Stimulated activated effector memory CD8-positive, alpha-beta T cell treated with anti-CD3 and anti-CD28 coated beads, Interleukin-12 subunit alpha, Interleukin-12 subunit beta, amount 100 ng/mL, for 72 hours (primary cell): Measurements from ENCODE around the gene PDZD7.
A peak's percentile ranks its signal among the peaks of the same experiment; 100 is the strongest.

Experiments
- ATAC-seq: fragments of 150-1000 bp; cut with Tn5 transposase; 2 replicates; pipeline ENCODE4 v1.10.0; 2021
- DNase-seq, 2 donors: peaks; one replicate each; pipeline ENCODE4 v3.0.0; 2021 to 2022; ENCODE audit warnings: low spot score in 2 of 2
- H3K27ac Mint-ChIP-seq: one replicate; pipeline ENCODE4 v1.8.0; 2022; ENCODE audit warnings: mild to moderate bottlenecking, mixed read lengths
- H3K36me3 Mint-ChIP-seq: one replicate; pipeline ENCODE4 v1.8.0; 2022; ENCODE audit warnings: mild to moderate bottlenecking, mixed read lengths
- H3K4me1 Mint-ChIP-seq: one replicate; pipeline ENCODE4 v1.8.0; 2022; ENCODE audit warnings: mixed read lengths
- H3K4me3 Mint-ChIP-seq: one replicate; pipeline ENCODE4 v1.8.0; 2022; ENCODE audit warnings: mild to moderate bottlenecking, mixed read lengths
- H3K9me3 Mint-ChIP-seq: one replicate; pipeline ENCODE4 v1.8.0; 2022; ENCODE audit warnings: mixed read lengths

Gene PDZD7

GRCh38 chr10:100969187-100970075 is 61.5 kb downstream of the PDZD7 start, which contains the start of gene SEMA4G:
SEMA4G (plus strand) TSS chr10:100969504; CDS start chr10:100972913, 3,409 bp downstream.
- H3K4me3 Mint-ChIP-seq = peak within 1 kb of the TSS; percentile 60
- ATAC-seq = peak; percentile 79
- peak within 1 kb of the TSS; percentile 42 for H3K27ac Mint-ChIP-seq
- no peaks in the 10 kb centered on the region for H3K9me3 Mint-ChIP-seq
- peak; percentile 38 to 72 for DNase-seq
- peaks cover 27% of the 10 kb centered on the region for H3K4me1 Mint-ChIP-seq
- peaks cover 6% of the 10 kb centered on the region for H3K36me3 Mint-ChIP-seq

- peak overlapping the region; percentile 42 for H3K27ac Mint-ChIP-seq
- no peaks in the 10 kb centered on the region for H3K9me3 Mint-ChIP-seq
- peaks cover 27% of the 10 kb centered on the region for H3K4me1 Mint-ChIP-seq
- H3K4me3 Mint-ChIP-seq = peak overlapping the region; percentile 60
- ATAC-seq (peak; percentile 4), DNase-seq (no peak)
- H3K36me3 Mint-ChIP-seq = peaks cover 6% of the 10 kb centered on the region
Observed at GRCh38 chr10:100968863-100969186, 62.1 kb downstream of the PDZD7 start.

GRCh38 chr10:100968062-100968736 is 62.7 kb downstream of the PDZD7 start:
- peak overlapping the region; percentile 60 for H3K4me3 Mint-ChIP-seq
- DNase-seq = no peak
- peak overlapping the region; percentile 42 for H3K27ac Mint-ChIP-seq
- peaks cover 7% of the 10 kb centered on the region for H3K36me3 Mint-ChIP-seq
- no peak for ATAC-seq
- H3K9me3 Mint-ChIP-seq = no peaks in the 10 kb centered on the region
- peaks cover 27% of the 10 kb centered on the region for H3K4me1 Mint-ChIP-seq

GRCh38 chr10:100967332-100967731 is 63.6 kb downstream of the PDZD7 start:
- ATAC-seq (no peak), DNase-seq (no peak)
- Mint-ChIP-seq H3K4me3 (no peak overlapping the region), H3K4me1 (peaks cover 21% of the 10 kb centered on the region), H3K27ac (no peak overlapping the region), H3K9me3 (no peaks in the 10 kb centered on the region), H3K36me3 (peaks cover 16% of the 10 kb centered on the region)

GRCh38 chr10:100966887-100967286 is 64.0 kb downstream of the PDZD7 start:
- Mint-ChIP-seq H3K36me3 (peaks cover 20% of the 10 kb centered on the region), H3K4me1 (peaks cover 21% of the 10 kb centered on the region), H3K9me3 (no peaks in the 10 kb centered on the region), H3K27ac (no peak overlapping the region), H3K4me3 (no peak overlapping the region)
- DNase-seq (no peak), ATAC-seq (no peak)

GRCh38 chr10:100965820-100966219 is 65.1 kb downstream of the PDZD7 start:
- Mint-ChIP-seq H3K9me3 (no peaks in the 10 kb centered on the region), H3K4me3 (no peak overlapping the region), H3K36me3 (peaks cover 31% of the 10 kb centered on the region), H3K27ac (peak overlapping the region; percentile 27), H3K4me1 (peaks cover 21% of the 10 kb centered on the region)
- ATAC-seq = no peak
- no peak for DNase-seq

- peaks cover 8% of the 10 kb centered on the region for H3K4me1 Mint-ChIP-seq
- no peak for ATAC-seq
- no peak overlapping the region for H3K4me3 Mint-ChIP-seq
- no peak overlapping the region for H3K27ac Mint-ChIP-seq
- peaks cover 51% of the 10 kb centered on the region for H3K36me3 Mint-ChIP-seq
- no peaks in the 10 kb centered on the region for H3K9me3 Mint-ChIP-seq
- DNase-seq = no peak
Observed at GRCh38 chr10:100963826-100964225, 67.1 kb downstream of the PDZD7 start.

- no peak for ATAC-seq
- no peak for DNase-seq
- Mint-ChIP-seq H3K27ac (no peak overlapping the region), H3K4me1 (no peaks in the 10 kb centered on the region), H3K4me3 (no peak overlapping the region), H3K9me3 (no peaks in the 10 kb centered on the region), H3K36me3 (peaks cover 64% of the 10 kb centered on the region)
Observed at GRCh38 chr10:100962351-100963080, 68.4 kb downstream of the PDZD7 start.

GRCh38 chr10:100960251-100960650 is 70.7 kb downstream of the PDZD7 start:
- ATAC-seq = no peak
- Mint-ChIP-seq H3K27ac (peak overlapping the region; percentile 6), H3K4me1 (no peaks in the 10 kb centered on the region), H3K9me3 (no peaks in the 10 kb centered on the region), H3K4me3 (no peak overlapping the region), H3K36me3 (peaks cover 81% of the 10 kb centered on the region)
- DNase-seq = no peak
